Activated CD4-positive, alpha-beta T cell treated with anti-CD3 and anti-CD28 coated beads, Interleukin-2, amount 50 U/mL, for 1 hour (primary cell): ENCODE data around the gene KITLG.
"Not testable (repeated sequence)": the region's sequence is repeated elsewhere in the genome, so short reads cannot be mapped to it uniquely, and the experiment has no call there.

Experiments
- DNase-seq: peaks from one replicate; pipeline ENCODE4 v3.0.0-alpha.2; 2020

Gene KITLG

GRCh38 chr12:88580051-88580871 is at the start of gene KITLG:
Gene KITLG, minus strand, starts transcription at chr12:88580471. Its CDS starts 193 bp downstream, at chr12:88580278.
- DNase-seq = no peak

- no peak for DNase-seq
These were observed 48.7 kb upstream of the KITLG start for GRCh38 chr12:88628856-88629509.

GRCh38 chr12:88628035-88628434 is 47.8 kb upstream of the KITLG start:
- DNase-seq = not testable (repeated sequence)

- DNase-seq = no peak
These were observed 47.2 kb upstream of the KITLG start for GRCh38 chr12:88627501-88627900.

GRCh38 chr12:88625356-88625755 is 45.1 kb upstream of the KITLG start:
- no peak for DNase-seq

GRCh38 chr12:88624911-88625310 is 44.6 kb upstream of the KITLG start:
- no peak for DNase-seq

- no peak for DNase-seq
These were observed 43.7 kb upstream of the KITLG start for GRCh38 chr12:88623777-88624548.

- DNase-seq = no peak
These were observed 37.1 kb upstream of the KITLG start for GRCh38 chr12:88617352-88617751.

GRCh38 chr12:88615490-88615889 is 35.2 kb upstream of the KITLG start:
- DNase-seq = no peak

- DNase-seq = no peak
These were observed 24.4 kb upstream of the KITLG start for GRCh38 chr12:88604646-88605045.

- DNase-seq = no peak
These were observed 20.0 kb upstream of the KITLG start for GRCh38 chr12:88600272-88600671.

- DNase-seq = no peak
These were observed 17.1 kb upstream of the KITLG start for GRCh38 chr12:88597365-88597764.

GRCh38 chr12:88595697-88596096 is 15.4 kb upstream of the KITLG start:
- DNase-seq = no peak

GRCh38 chr12:88594780-88595179 is 14.5 kb upstream of the KITLG start:
- DNase-seq = no peak

- no peak for DNase-seq
These were observed 11.1 kb upstream of the KITLG start for GRCh38 chr12:88591343-88591742.

- no peak for DNase-seq
These were observed 10.6 kb upstream of the KITLG start for GRCh38 chr12:88590851-88591250.

- DNase-seq = no peak
These were observed 4.8 kb upstream of the KITLG start for GRCh38 chr12:88585077-88585476.

GRCh38 chr12:88579601-88580050 is 645 bp downstream of the KITLG start:
- no peak for DNase-seq

GRCh38 chr12:88579161-88579517 is 1.1 kb downstream of the KITLG start:
- DNase-seq = no peak

GRCh38 chr12:88578276-88579160 is 1.8 kb downstream of the KITLG start:
- no peak for DNase-seq

GRCh38 chr12:88577537-88577936 is 2.7 kb downstream of the KITLG start:
- DNase-seq = no peak

GRCh38 chr12:88576866-88577265 is 3.4 kb downstream of the KITLG start:
- no peak for DNase-seq
